Testis (tissue), 3 donors: ENCODE data around the gene KCNIP1. TPM values are rescaled to one million over a fixed set of nuclear protein-coding genes. Genes with fewer than 3 reads are reported as not detected.
A peak's percentile ranks its signal among the peaks of the same experiment; 100 is the strongest.

ENCODE experiments used
- DNase-seq: peaks from one replicate; pipeline ENCODE4 v3.0.0-alpha.2; 2019
- H3K27ac ChIP-seq, 2 donors: fragments of 200-600 bp; sonication (generic); one replicate each; pipeline ENCODE4 v1.5.1; 2019
- H3K27me3 ChIP-seq: fragments of 200-600 bp; sonication (generic); one replicate; pipeline ENCODE4 v1.5.1; 2019
- H3K36me3 ChIP-seq: fragments of 200-600 bp; sonication (generic); one replicate; pipeline ENCODE4 v1.5.1; 2017; ENCODE audit warnings: low read depth; ENCODE audit errors: missing control alignments
- H3K4me1 ChIP-seq: fragments of 200-600 bp; sonication (generic); one replicate; pipeline ENCODE4 v1.5.1; 2019
- H3K4me3 ChIP-seq, 2 donors: fragments of 200-600 bp; sonication (generic); one replicate each; pipeline ENCODE4 v1.5.1; 2017 to 2019
- H3K9me3 ChIP-seq: fragments of 200-600 bp; sonication (generic); one replicate; pipeline ENCODE4 v1.5.1; 2017
- POLR2A ChIP-seq: fragments of 450-650 bp; IDR thresholded peaks from one replicate; pipeline ENCODE4 v1.6.1; 2017; ENCODE audit warnings: antibody characterized with exemption, mild to moderate bottlenecking, moderate library complexity
- WGBS, 2 donors: methylation state at CpG; one replicate each; pipeline ENCODE4 v1.1.5; 2018; 5-methylcytosine and 5-hydroxymethylcytosine counted together
- intact Hi-C: fragments of 100-400 bp; cut with DNase I; formaldehyde crosslinking; loops from one replicate; pipeline ENCODE4 v1.15.1; 2023; ENCODE audit warnings: low total_unique reads
- polyA plus RNA-seq: library from polyadenylated mRNA; stranded (reverse); fragments of 350-450 nt; fragmentation: Illumina TruSeq; extraction: RNeasy Lipid Tissue Mini Kit (QIAGEN cat#74804); gene quantifications from one replicate; pipeline ENCODE4 v1.2.3, GENCODE V29; 2014; ENCODE audit warnings: low read depth, low replicate concordance; ENCODE audit not compliant: insufficient read depth
- total RNA-seq, 2 donors: library from RNA; depleted of rRNA; stranded (reverse); fragments of >200 nt; gene quantifications; one replicate each; pipeline ENCODE4 v1.2.3, GENCODE V29; 2016
- TF ChIP-seq, protein P1 (sequence below), 3 experiments: fragments of 450-650 bp in 2 of 3; fragments of 200-600 bp in 1 of 3; sonication (generic) in 1 of 3; IDR thresholded peaks; one replicate each; pipeline ENCODE4 v1.5.1; 2016 to 2019; ENCODE audit warnings: antibody characterized with exemption in 3 of 3, mild to moderate bottlenecking in 2 of 3, moderate library complexity in 1 of 3

The KCNIP1 gene
- total and polyA plus RNA-seq, 3 donors from 2014 or later = 5.9 to 14.8 (median 13.4) TPM

DNA sequence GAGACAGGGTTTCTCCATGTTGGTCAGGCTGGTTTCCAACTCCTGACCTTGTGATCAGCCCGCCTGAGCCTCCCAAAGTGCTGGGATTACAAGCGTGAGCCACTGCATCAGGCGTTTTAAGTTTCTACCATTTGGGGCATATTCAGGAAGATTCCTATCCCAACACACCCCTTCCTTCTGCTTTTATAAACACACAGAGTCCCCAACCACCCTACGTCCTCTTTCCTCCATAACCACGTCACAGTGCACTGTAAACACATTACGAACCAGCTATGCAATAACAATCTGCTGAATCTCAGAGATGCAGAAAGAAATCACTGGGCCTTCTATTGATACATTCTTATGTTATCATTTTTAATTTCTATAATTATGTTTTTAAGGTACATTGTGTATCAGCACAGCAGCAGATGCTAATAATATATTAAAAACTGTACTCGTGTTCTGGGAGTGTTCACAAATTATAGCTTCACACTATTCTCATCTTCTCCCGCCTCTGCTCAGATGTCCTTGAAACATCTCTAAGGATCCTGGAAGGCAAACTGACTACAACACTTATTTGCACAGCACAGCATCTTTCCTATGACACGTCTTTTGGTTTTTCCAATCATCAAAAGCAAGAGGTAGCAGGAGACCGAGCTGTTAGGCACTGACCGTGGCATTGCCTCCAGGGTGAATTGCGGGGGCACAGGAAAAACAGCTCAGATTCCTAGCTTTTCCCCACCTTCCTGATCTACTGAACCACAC lies 60.2 kb downstream of the KCNIP1 start:
- WGBS, 2 donors = 56 to 65% methylated on average over 12 of the region's 12 CpGs
- H3K27me3 ChIP-seq = no peaks in the 10 kb centered on the region
- DNase-seq = no peak
- no peak overlapping the region for H3K4me3 ChIP-seq
- intact Hi-C loops = no loop called here
- no peaks in the 10 kb centered on the region for H3K36me3 ChIP-seq
- peaks cover 9% of the 10 kb centered on the region for H3K4me1 ChIP-seq
- H3K27ac ChIP-seq = no peak overlapping the region
- TF ChIP-seq, protein P1, sequence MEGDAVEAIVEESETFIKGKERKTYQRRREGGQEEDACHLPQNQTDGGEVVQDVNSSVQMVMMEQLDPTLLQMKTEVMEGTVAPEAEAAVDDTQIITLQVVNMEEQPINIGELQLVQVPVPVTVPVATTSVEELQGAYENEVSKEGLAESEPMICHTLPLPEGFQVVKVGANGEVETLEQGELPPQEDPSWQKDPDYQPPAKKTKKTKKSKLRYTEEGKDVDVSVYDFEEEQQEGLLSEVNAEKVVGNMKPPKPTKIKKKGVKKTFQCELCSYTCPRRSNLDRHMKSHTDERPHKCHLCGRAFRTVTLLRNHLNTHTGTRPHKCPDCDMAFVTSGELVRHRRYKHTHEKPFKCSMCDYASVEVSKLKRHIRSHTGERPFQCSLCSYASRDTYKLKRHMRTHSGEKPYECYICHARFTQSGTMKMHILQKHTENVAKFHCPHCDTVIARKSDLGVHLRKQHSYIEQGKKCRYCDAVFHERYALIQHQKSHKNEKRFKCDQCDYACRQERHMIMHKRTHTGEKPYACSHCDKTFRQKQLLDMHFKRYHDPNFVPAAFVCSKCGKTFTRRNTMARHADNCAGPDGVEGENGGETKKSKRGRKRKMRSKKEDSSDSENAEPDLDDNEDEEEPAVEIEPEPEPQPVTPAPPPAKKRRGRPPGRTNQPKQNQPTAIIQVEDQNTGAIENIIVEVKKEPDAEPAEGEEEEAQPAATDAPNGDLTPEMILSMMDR (IDR thresholded peaks at IDR 0.05) = no peak
- no peak for TF ChIP-seq POLR2A
- H3K9me3 ChIP-seq = no peaks in the 10 kb centered on the region

DNA sequence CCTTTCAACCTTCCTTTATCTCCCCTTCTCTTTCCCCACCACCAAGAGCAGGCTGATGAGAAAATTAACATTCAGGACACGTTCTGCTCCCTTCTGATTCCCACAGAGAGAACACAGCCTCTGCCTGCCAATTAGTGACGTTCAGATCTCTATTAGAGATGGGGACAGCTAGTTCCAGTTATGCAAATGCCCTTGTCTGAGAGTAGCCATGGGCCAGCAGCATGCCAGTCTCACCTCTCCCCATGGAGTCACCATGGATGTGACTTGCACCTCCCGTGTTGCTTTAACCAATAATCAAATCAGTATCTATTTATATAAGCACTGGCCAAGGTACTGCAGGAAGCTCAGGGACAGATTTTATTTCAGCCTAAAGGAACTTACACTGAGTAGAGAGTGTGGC lies 61.3 kb downstream of the KCNIP1 start:
- peak; percentile 36 for DNase-seq
- Histone ChIP-seq H3K27ac (no peak overlapping the region), H3K4me1 (peaks cover 9% of the 10 kb centered on the region), H3K4me3 (no peak overlapping the region), H3K36me3 (no peaks in the 10 kb centered on the region), H3K9me3 (no peaks in the 10 kb centered on the region), H3K27me3 (no peaks in the 10 kb centered on the region)
- WGBS, 2 donors = 33 to 67% methylated on average over 3 of the region's 3 CpGs
- intact Hi-C loops = no loop called here
- no peak for TF ChIP-seq POLR2A
- TF ChIP-seq, protein P1 (IDR thresholded peaks at IDR 0.05) = no peak

DNA sequence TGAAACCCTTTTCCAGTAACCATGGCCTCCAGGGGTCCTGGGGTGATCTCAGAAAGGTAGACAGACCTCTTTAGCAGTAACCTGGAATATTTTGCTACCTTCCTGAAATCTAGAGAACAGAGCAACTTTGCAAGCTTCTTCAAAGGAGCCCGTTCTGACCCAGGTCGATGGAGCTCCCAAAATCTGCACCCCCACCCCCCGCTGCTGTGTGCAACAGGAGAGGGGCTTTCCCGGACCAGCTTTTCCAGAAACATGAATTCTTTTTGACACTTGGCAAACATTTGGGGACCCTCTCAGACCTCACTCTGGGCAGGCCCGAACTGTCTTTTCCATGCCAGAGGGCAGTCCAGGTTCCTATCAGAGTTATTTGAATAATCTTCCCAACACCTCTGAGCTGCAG lies 65.3 kb downstream of the KCNIP1 start:
- no peak for TF ChIP-seq POLR2A
- TF ChIP-seq, protein P1 (IDR thresholded peaks at IDR 0.05) = no peak
- Histone ChIP-seq H3K27me3 (no peaks in the 10 kb centered on the region), H3K27ac (no peak overlapping the region), H3K4me1 (peaks cover 12% of the 10 kb centered on the region), H3K9me3 (no peaks in the 10 kb centered on the region), H3K36me3 (no peaks in the 10 kb centered on the region), H3K4me3 (no peak overlapping the region)
- 93 to 96% methylated on average over 5 of the region's 5 CpGs for WGBS, 2 donors
- intact Hi-C loops = no loop called here
- no peak for DNase-seq

DNA sequence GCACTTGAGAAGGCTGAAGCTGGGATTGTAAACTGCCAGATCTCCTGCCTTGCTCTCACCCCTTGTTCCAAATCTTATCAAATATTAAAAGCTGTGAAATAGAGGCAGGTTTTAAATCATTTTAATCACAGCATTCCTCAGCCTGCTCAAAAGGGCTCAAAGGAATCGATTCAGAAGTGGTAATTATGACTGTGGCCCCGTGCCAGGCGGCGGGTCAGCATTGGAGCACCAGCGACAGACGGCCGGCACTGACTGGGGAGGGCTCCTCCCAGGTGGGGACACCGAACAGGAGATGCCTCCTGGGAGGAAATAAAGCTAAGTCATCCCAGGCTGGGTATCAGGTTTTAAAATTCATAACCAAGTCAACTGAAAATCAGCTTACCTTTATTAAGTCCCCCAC lies 66.7 kb downstream of the KCNIP1 start:
- no peak for DNase-seq
- no peaks in the 10 kb centered on the region for H3K9me3 ChIP-seq
- TF ChIP-seq, protein P1 (IDR thresholded peaks at IDR 0.05) = no peak
- TF ChIP-seq POLR2A = no peak
- no peaks in the 10 kb centered on the region for H3K36me3 ChIP-seq
- WGBS, 2 donors = 54 to 62% methylated on average over 8 of the region's 8 CpGs
- no peak overlapping the region for H3K4me3 ChIP-seq
- no peaks in the 10 kb centered on the region for H3K27me3 ChIP-seq
- intact Hi-C loops = no loop called here
- peaks cover 8% of the 10 kb centered on the region for H3K4me1 ChIP-seq
- no peak overlapping the region for H3K27ac ChIP-seq

DNA sequence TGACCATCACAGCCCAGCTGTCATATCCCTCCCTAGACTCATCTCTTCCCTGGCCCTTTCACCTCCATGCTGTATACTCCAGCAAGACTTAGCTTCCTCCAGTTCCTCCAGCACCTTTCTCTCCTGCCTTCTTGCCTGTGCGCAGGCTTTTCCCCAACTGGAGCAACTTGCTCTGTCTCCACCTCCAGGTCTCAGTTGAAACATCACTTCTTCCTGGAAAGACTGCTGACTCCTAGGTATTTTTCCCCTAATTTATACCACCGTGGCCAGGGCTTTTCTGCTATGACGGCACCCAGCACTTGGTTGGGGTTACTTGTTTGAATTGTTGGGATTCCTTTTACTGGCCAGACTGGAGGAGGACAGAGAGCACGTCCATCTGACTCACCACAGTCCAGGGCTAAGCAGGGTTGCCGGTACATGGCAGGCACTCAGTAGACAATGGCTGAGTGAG lies 67.5 kb downstream of the KCNIP1 start:
- intact Hi-C loops = no loop called here
- Histone ChIP-seq H3K4me3 (no peak overlapping the region), H3K4me1 (peaks cover 8% of the 10 kb centered on the region), H3K36me3 (no peaks in the 10 kb centered on the region), H3K27ac (no peak overlapping the region), H3K9me3 (no peaks in the 10 kb centered on the region), H3K27me3 (no peaks in the 10 kb centered on the region)
- WGBS, 2 donors = 64 to 66% methylated on average over 5 of the region's 5 CpGs
- no peak for DNase-seq
- TF ChIP-seq, protein P1 (IDR thresholded peaks at IDR 0.05) = no peak
- no peak for TF ChIP-seq POLR2A
